NB4 (cell line): Measurements from ENCODE around the gene MAPK11.

Source experiments
- POLR2A ChIP-seq: IDR thresholded peaks from 2 replicates; pipeline ENCODE4 v1.6.1; 2011; ENCODE audit warnings: mild to moderate bottlenecking; ENCODE audit not compliant: insufficient read length; ENCODE audit errors: extremely low read depth
- TF ChIP-seq, protein P1 (sequence below): IDR thresholded peaks from one replicate; pipeline ENCODE4 v1.5.1; 2012; ENCODE audit warnings: low read depth, low read length

- TF ChIP-seq POLR2A: no peak
- TF ChIP-seq, protein P1, sequence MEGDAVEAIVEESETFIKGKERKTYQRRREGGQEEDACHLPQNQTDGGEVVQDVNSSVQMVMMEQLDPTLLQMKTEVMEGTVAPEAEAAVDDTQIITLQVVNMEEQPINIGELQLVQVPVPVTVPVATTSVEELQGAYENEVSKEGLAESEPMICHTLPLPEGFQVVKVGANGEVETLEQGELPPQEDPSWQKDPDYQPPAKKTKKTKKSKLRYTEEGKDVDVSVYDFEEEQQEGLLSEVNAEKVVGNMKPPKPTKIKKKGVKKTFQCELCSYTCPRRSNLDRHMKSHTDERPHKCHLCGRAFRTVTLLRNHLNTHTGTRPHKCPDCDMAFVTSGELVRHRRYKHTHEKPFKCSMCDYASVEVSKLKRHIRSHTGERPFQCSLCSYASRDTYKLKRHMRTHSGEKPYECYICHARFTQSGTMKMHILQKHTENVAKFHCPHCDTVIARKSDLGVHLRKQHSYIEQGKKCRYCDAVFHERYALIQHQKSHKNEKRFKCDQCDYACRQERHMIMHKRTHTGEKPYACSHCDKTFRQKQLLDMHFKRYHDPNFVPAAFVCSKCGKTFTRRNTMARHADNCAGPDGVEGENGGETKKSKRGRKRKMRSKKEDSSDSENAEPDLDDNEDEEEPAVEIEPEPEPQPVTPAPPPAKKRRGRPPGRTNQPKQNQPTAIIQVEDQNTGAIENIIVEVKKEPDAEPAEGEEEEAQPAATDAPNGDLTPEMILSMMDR: no peak
Measured at GRCh38 chr22:50243685-50244419, 26.3 kb downstream of the MAPK11 start.
